Gastrocnemius medialis (tissue), 4 donors: ENCODE data around the gene AGAP1. TPM values are rescaled to one million over a fixed set of nuclear protein-coding genes. Genes with fewer than 3 reads are reported as not detected.
A peak's percentile ranks its signal among the peaks of the same experiment; 100 is the strongest.

ENCODE experiments used
- ATAC-seq, 2 donors: fragments of 150-250 bp; one replicate each; pipeline ENCODE4 v1.9.1; 2016
- DNase-seq, 2 donors: peaks; one replicate each; pipeline ENCODE4 v3.0.0-alpha.2; 2019
- H3K27ac ChIP-seq, 4 donors: fragments of 200-600 bp; sonication (generic); 1 replicate in 1 of 4; 2 replicates in 3 of 4; pipeline ENCODE4 v1.5.1; 2016 to 2018; ENCODE audit warnings: mild to moderate bottlenecking in 2 of 4, moderate library complexity in 1 of 4
- H3K27me3 ChIP-seq, 3 donors: fragments of 200-600 bp; sonication (generic) in 2 of 3; 1 replicate in 1 of 3; 2 replicates in 2 of 3; pipeline versions ENCODE4 v1.5.1 to v1.6.0; 2016 to 2019; ENCODE audit warnings: mild to moderate bottlenecking in 1 of 3, moderate library complexity in 1 of 3
- H3K36me3 ChIP-seq, 2 donors: fragments of 200-600 bp; sonication (generic) in 1 of 2; one replicate each; pipeline ENCODE4 v1.5.1; 2017 to 2018
- H3K4me1 ChIP-seq, 2 donors: fragments of 200-600 bp; sonication (generic) in 1 of 2; one replicate each; pipeline ENCODE4 v1.5.1; 2016 to 2017; ENCODE audit warnings: mild to moderate bottlenecking in 2 of 2
- H3K4me3 ChIP-seq, 4 donors: fragments of 200-600 bp; sonication (generic) in 3 of 4; 1 replicate in 1 of 4; 2 replicates in 3 of 4; pipeline ENCODE4 v1.5.1; 2016 to 2019; ENCODE audit warnings: mild to moderate bottlenecking in 2 of 4
- H3K9me3 ChIP-seq, 3 donors: fragments of 200-600 bp; sonication (generic) in 2 of 3; 1 replicate in 1 of 3; 2 replicates in 2 of 3; pipeline ENCODE4 v1.5.1; 2016 to 2019
- POLR2A ChIP-seq, 2 donors: fragments of 450-650 bp; IDR thresholded peaks; one replicate each; pipeline ENCODE4 v1.6.1; 2017; ENCODE audit warnings: antibody characterized with exemption in 2 of 2, mild to moderate bottlenecking in 2 of 2, moderate library complexity in 2 of 2
- in situ Hi-C, 4 donors: fragments of 200-750 bp; cut with MboI; loops; one replicate each; pipeline versions ENCODE4 v1.15.0 to v1.8.0; 2017; ENCODE audit warnings: low sequenced_read_pairs in 4 of 4
- intact Hi-C: fragments of 100-400 bp; cut with DNase I; formaldehyde crosslinking; loops from one replicate; pipeline ENCODE4 v1.15.1; 2023; ENCODE audit warnings: low total_unique reads
- total RNA-seq, 4 donors: library from RNA; depleted of rRNA; stranded (reverse); fragments of >200 nt; gene quantifications; one replicate each; pipeline versions ENCODE4 v1.1.0 to v1.2.3, GENCODE V29; 2016
- TF ChIP-seq, protein P1 (sequence below), 5 experiments: fragments of 450-650 bp in 3 of 5; fragments of 200-600 bp in 2 of 5; sonication (generic) in 2 of 5; IDR thresholded peaks in 4 of 5; conservative IDR thresholded peaks in 1 of 5; 1 replicate in 4 of 5; 2 replicates in 1 of 5; pipeline ENCODE4 v1.5.1; 2016 to 2019; ENCODE audit warnings: antibody characterized with exemption in 5 of 5, mild to moderate bottlenecking in 3 of 5, moderate library complexity in 3 of 5

The AGAP1 gene
- total RNA-seq, 4 donors from 2014 or later = 8.5 to 26.8 (median 14.4) TPM

DNA sequence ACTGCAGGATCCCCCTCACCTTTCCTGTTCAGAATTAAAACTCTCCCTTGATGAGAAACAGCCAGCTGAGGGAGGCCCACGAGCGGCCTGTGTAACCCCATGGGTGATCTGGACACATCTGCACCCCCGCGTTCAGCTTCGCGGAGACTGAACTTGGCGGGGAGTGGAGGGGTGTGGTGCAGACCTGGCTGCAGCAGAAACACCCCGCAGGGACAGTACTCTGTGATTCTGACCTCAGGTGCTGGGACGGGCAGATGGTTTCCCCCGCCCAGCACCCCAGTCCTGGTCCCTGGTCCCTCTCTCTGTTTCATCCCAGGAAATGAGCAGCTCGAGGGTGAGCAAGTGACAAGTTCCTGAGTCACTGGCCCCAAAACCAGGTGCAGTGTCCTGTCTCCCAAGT, 633.2 kb downstream of the AGAP1 start:
- ATAC-seq = no peak
- no peak overlapping the region for H3K27ac ChIP-seq
- H3K4me3 ChIP-seq = no peak overlapping the region
- H3K36me3 ChIP-seq = peaks cover 0 to 13% of the 10 kb centered on the region in 2 donors
- no peaks in the 10 kb centered on the region for H3K4me1 ChIP-seq
- intact Hi-C loops = no loop called here
- H3K9me3 ChIP-seq = no peaks in the 10 kb centered on the region
- DNase-seq = peak in 1 of 2 donors; percentile 1
- in situ Hi-C loops = no loop called here
- TF ChIP-seq, protein P1, sequence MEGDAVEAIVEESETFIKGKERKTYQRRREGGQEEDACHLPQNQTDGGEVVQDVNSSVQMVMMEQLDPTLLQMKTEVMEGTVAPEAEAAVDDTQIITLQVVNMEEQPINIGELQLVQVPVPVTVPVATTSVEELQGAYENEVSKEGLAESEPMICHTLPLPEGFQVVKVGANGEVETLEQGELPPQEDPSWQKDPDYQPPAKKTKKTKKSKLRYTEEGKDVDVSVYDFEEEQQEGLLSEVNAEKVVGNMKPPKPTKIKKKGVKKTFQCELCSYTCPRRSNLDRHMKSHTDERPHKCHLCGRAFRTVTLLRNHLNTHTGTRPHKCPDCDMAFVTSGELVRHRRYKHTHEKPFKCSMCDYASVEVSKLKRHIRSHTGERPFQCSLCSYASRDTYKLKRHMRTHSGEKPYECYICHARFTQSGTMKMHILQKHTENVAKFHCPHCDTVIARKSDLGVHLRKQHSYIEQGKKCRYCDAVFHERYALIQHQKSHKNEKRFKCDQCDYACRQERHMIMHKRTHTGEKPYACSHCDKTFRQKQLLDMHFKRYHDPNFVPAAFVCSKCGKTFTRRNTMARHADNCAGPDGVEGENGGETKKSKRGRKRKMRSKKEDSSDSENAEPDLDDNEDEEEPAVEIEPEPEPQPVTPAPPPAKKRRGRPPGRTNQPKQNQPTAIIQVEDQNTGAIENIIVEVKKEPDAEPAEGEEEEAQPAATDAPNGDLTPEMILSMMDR (IDR thresholded peaks at IDR 0.05 in 4 of 5, conservative IDR thresholded peaks at IDR 0.05 in 1 of 5) = no peak
- TF ChIP-seq POLR2A (IDR thresholded peaks at IDR 0.05) = no peak
- H3K27me3 ChIP-seq = no peaks in the 10 kb centered on the region

DNA sequence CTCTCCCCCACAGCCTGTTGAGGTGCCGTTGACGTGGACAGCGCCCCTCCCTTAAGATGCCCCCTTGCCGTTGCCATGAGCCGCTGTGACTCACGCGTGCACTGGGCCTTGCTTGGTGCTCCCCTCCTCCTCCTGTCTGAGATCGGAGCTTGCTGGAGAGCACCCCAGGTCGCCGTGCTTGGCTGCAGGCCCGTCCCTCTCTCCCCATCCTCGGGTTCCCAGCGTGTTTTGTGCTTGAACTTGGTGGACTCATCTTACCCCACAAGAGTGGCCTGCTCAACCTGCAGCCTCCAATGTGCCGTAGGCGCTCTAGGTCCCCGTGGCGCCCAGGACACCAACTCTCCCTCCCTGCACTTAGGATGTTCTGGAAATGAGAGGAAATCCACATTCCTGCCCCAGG, 634.5 kb downstream of the AGAP1 start:
- Histone ChIP-seq H3K4me1 (no peaks in the 10 kb centered on the region), H3K27ac (no peak overlapping the region), H3K36me3 (peaks cover 0 to 13% of the 10 kb centered on the region in 2 donors), H3K4me3 (no peak overlapping the region), H3K9me3 (no peaks in the 10 kb centered on the region), H3K27me3 (no peaks in the 10 kb centered on the region)
- DNase-seq (peak in 1 of 2 donors; percentile 1), ATAC-seq (no peak)
- in situ Hi-C loops = no loop called here
- intact Hi-C loops = no loop called here
- no peak for TF ChIP-seq POLR2A (IDR thresholded peaks at IDR 0.05)
- TF ChIP-seq, protein P1 (IDR thresholded peaks at IDR 0.05 in 4 of 5, conservative IDR thresholded peaks at IDR 0.05 in 1 of 5) = no peak

DNA sequence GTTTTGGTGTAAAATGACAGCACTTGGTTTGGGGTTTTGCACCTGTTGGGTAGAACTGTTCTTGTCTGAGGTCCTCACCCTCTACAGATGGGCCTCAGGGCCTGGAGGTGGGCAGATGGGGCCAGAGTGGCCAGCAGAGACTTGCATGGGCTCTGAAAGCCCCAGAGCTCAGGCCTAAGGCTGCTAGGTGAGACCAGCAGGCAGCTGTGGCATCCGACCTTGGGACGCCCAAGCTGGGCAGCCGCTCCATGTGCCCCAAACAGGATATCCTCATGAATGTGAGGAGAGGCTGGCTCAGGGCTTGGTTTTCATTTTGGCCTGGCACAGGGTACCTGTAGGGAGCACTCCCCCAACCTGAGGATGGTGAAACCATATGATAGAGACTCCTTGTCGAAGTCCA, 636.1 kb downstream of the AGAP1 start:
- ATAC-seq (no peak), DNase-seq (no peak)
- H3K9me3 ChIP-seq = no peaks in the 10 kb centered on the region
- no peak overlapping the region for H3K4me3 ChIP-seq
- no peaks in the 10 kb centered on the region for H3K4me1 ChIP-seq
- peaks cover 0 to 2% of the 10 kb centered on the region in 2 donors for H3K36me3 ChIP-seq
- TF ChIP-seq POLR2A (IDR thresholded peaks at IDR 0.05) = no peak
- TF ChIP-seq, protein P1 (IDR thresholded peaks at IDR 0.05 in 4 of 5, conservative IDR thresholded peaks at IDR 0.05 in 1 of 5) = no peak
- intact Hi-C loops = no loop called here
- no peak overlapping the region for H3K27ac ChIP-seq
- in situ Hi-C loops = no loop called here
- no peaks in the 10 kb centered on the region for H3K27me3 ChIP-seq

DNA sequence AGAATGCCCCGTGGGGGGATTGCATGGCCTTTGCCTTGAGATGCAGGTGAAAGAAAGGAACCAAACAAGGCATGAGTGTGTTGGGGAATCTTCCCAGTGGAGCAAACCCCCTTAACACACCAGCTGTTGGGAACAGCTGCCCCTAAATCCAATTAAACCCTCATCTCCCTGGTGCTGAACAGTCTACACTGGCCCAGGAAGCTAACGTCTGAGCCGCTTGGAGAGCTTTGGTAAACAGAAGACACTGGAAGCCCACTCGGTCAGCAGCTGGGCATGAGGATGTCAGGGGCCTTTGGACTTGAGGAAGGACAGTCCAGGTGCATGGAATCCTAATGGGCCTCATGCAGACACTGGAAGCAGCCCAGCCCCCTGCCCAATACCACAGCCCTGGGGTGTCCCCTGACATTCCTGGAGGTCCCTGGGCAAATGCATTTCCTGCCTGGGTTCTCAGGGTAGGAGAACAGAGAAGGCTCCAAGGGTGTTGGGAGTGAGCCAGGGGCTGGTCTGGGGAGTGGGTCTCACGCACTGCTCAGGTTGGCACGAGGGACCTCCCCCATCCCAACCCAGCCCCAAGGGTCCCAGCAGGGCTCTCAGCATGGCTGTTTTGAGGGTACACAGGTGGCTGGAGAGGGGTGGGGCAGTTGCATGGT, 636.6 kb downstream of the AGAP1 start:
- DNase-seq (no peak), ATAC-seq (no peak)
- Histone ChIP-seq H3K36me3 (no peaks in the 10 kb centered on the region), H3K27me3 (no peaks in the 10 kb centered on the region), H3K4me3 (no peak overlapping the region), H3K9me3 (no peaks in the 10 kb centered on the region), H3K4me1 (no peaks in the 10 kb centered on the region), H3K27ac (no peak overlapping the region)
- TF ChIP-seq, protein P1 (IDR thresholded peaks at IDR 0.05 in 4 of 5, conservative IDR thresholded peaks at IDR 0.05 in 1 of 5) = no peak
- TF ChIP-seq POLR2A (IDR thresholded peaks at IDR 0.05) = no peak
- in situ Hi-C loops = no loop called here
- intact Hi-C loops = no loop called here
